ENCODE results near the gene LRFN4.

LRFN4 gene

GRCh38 chr11:66856496-66857233, at the start of gene LRFN4:
LRFN4 (plus strand) TSS chr11:66857064; CDS start chr11:66857745, 681 bp downstream.
- TF ChIP-seq ZFP3 (CRISPR knock-in tag; IDR thresholded peaks at IDR 0.05) (no peak), ZFP30 (CRISPR knock-in tag; IDR thresholded peaks at IDR 0.05) (no peak), ARNTL (CRISPR knock-in tag; IDR thresholded peaks at IDR 0.05; ENCODE audit: borderline replicate concordance, low read depth) (peak; percentile 78; the same call in 1 of the 2 replicates), BACH2 (CRISPR knock-in tag; IDR thresholded peaks at IDR 0.05; ENCODE audit: borderline replicate concordance) (no peak)
- peak; percentile 57 for ATAC-seq

GRCh38 chr11:66809592-66809991, 47.3 kb upstream of the LRFN4 start:
- TF ChIP-seq SNAI2 (CRISPR knock-in tag; IDR thresholded peaks at IDR 0.05) (no peak), RARB (CRISPR knock-in tag; IDR thresholded peaks at IDR 0.05) (no peak), TSHZ2 (CRISPR knock-in tag; IDR thresholded peaks at IDR 0.05) (no peak), PATZ1 (CRISPR knock-in tag; IDR thresholded peaks at IDR 0.05; ENCODE audit: borderline replicate concordance) (no peak), PPARA (CRISPR knock-in tag; IDR thresholded peaks at IDR 0.05; ENCODE audit: borderline replicate concordance) (no peak), ZNF70 (CRISPR knock-in tag; IDR thresholded peaks at IDR 0.05) (no peak), ZFP30 (CRISPR knock-in tag; IDR thresholded peaks at IDR 0.05) (no peak)
- no peak for ATAC-seq

DNA sequence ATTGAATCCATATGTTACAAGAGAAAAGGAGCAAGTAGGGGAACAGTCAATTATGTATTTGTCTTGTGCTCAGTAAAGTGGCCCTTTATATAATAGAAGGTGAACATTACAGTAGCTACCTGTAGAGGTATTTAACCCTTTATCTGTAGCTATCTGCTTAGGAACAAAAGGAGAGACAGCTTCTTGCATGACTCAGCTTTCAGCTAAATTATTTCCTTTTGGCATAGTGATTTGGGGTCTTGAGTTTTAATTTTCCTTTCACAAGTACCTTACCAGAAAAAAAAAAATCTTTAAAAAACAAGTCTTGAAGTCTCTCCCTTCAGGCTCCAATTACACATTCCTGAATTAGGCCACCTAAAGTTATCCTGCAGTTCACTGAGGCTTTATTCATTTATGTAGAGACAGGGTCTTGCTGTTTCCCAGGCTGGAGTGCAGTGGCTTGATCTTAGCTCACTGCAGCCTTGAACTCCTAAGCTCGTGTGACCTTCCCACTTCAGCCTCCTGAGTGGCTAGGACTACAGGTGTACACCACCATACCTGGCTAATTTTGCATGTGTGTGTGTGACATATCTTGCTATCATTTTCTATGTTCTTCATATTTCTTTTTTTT, 46.2 kb upstream of the LRFN4 start:
- ATAC-seq, result no peak
- TF ChIP-seq ZFP3 (CRISPR knock-in tag; IDR thresholded peaks at IDR 0.05) (no peak), TOX (CRISPR knock-in tag; IDR thresholded peaks at IDR 0.05; ENCODE audit: borderline replicate concordance) (no peak), PPARA (CRISPR knock-in tag; IDR thresholded peaks at IDR 0.05; ENCODE audit: borderline replicate concordance) (no peak), SNAI2 (CRISPR knock-in tag; IDR thresholded peaks at IDR 0.05) (no peak), GLIS3 (CRISPR knock-in tag; IDR thresholded peaks at IDR 0.05) (no peak), TCF4 (CRISPR knock-in tag; IDR thresholded peaks at IDR 0.05; ENCODE audit: borderline replicate concordance) (no peak), ESRRG (CRISPR knock-in tag; IDR thresholded peaks at IDR 0.05) (no peak)
- TF ChIP-seq, protein P1, sequence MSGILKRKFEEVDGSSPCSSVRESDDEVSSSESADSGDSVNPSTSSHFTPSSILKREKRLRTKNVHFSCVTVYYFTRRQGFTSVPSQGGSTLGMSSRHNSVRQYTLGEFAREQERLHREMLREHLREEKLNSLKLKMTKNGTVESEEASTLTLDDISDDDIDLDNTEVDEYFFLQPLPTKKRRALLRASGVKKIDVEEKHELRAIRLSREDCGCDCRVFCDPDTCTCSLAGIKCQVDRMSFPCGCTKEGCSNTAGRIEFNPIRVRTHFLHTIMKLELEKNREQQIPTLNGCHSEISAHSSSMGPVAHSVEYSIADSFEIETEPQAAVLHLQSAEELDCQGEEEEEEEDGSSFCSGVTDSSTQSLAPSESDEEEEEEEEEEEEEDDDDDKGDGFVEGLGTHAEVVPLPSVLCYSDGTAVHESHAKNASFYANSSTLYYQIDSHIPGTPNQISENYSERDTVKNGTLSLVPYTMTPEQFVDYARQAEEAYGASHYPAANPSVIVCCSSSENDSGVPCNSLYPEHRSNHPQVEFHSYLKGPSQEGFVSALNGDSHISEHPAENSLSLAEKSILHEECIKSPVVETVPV (CRISPR knock-in tag; IDR thresholded peaks at IDR 0.05), result no peak

- TF ChIP-seq, protein P1 (CRISPR knock-in tag; IDR thresholded peaks at IDR 0.05), result no peak
- no peak for TF ChIP-seq ZNF565 (CRISPR knock-in tag; conservative IDR thresholded peaks at IDR 0.05; ENCODE audit: low read depth)
- no peak for TF ChIP-seq OSR1 (CRISPR knock-in tag; IDR thresholded peaks at IDR 0.05)
- no peak for TF ChIP-seq SNAI2 (CRISPR knock-in tag; IDR thresholded peaks at IDR 0.05)
- TF ChIP-seq ARNTL (CRISPR knock-in tag; IDR thresholded peaks at IDR 0.05; ENCODE audit: borderline replicate concordance, low read depth), result no peak
- no peak for TF ChIP-seq RARB (CRISPR knock-in tag; IDR thresholded peaks at IDR 0.05)
- TF ChIP-seq ZFP30 (CRISPR knock-in tag; IDR thresholded peaks at IDR 0.05), result no peak
- TF ChIP-seq POU6F1 (CRISPR knock-in tag; IDR thresholded peaks at IDR 0.05; ENCODE audit: borderline replicate concordance, low read depth), result no peak
- TF ChIP-seq PATZ1 (CRISPR knock-in tag; IDR thresholded peaks at IDR 0.05; ENCODE audit: borderline replicate concordance), result no peak
- TF ChIP-seq ZC3H10 (CRISPR knock-in tag; IDR thresholded peaks at IDR 0.05), result no peak
- no peak for TF ChIP-seq ZNF8 (CRISPR knock-in tag; IDR thresholded peaks at IDR 0.05)
- no peak for TF ChIP-seq ZFP3 (CRISPR knock-in tag; IDR thresholded peaks at IDR 0.05)
- no peak for ATAC-seq
Measured at GRCh38 chr11:66814678-66815077, 42.2 kb upstream of the LRFN4 start.

All from SK-N-SH treated with all-trans-retinoic acid at 6 μM for 48 hours (cell line).